ENCODE results near the gene B3GAT3.
A peak's percentile ranks its signal among the peaks of the same experiment; 100 is the strongest.
"Not testable (repeated sequence)": the region's sequence is repeated elsewhere in the genome, so short reads cannot be mapped to it uniquely, and the experiment has no call there.

The B3GAT3 gene

GRCh38 chr11:62621567-62622470, at the start of gene B3GAT3:
B3GAT3 (minus strand) TSS chr11:62621986; CDS start chr11:62621947, 39 bp downstream.
- DNase-seq, result peak; percentile 96 to 97

GRCh38 chr11:62671236-62671607, 49.4 kb upstream of the B3GAT3 start:
- DNase-seq, result no peak

- no peak for DNase-seq
Observed at GRCh38 chr11:62669420-62670161, 47.8 kb upstream of the B3GAT3 start.

GRCh38 chr11:62667460-62667859, 45.7 kb upstream of the B3GAT3 start:
- peak in 1 of 2 experiments; percentile 37 for DNase-seq

- DNase-seq, result peak; percentile 57 to 60
Observed at GRCh38 chr11:62666259-62666926, 44.6 kb upstream of the B3GAT3 start.

GRCh38 chr11:62665599-62666258, 43.9 kb upstream of the B3GAT3 start:
- DNase-seq, result peak; percentile 75 to 78

- DNase-seq, result peak; percentile 99
Observed at GRCh38 chr11:62665075-62665598, 43.4 kb upstream of the B3GAT3 start, which contains the start of the genes C11orf98 and CSKMT. C11orf98 (minus strand) TSS chr11:62665210; CDS start chr11:62665169, 41 bp downstream. CSKMT (plus strand) TSS chr11:62665312; CDS start chr11:62665880, 568 bp downstream.

GRCh38 chr11:62664405-62665074, 42.8 kb upstream of the B3GAT3 start:
- no peak for DNase-seq

- no peak for DNase-seq
Observed at GRCh38 chr11:62656796-62657429, 35.1 kb upstream of the B3GAT3 start.

- DNase-seq, result no peak
Observed at GRCh38 chr11:62654297-62654696, 32.5 kb upstream of the B3GAT3 start.

GRCh38 chr11:62652161-62653006, 30.6 kb upstream of the B3GAT3 start:
- peak in 1 of 2 experiments; percentile 38 for DNase-seq

GRCh38 chr11:62650283-62650682, 28.5 kb upstream of the B3GAT3 start:
- DNase-seq, result not testable (repeated sequence)

- DNase-seq, result no peak
Observed at GRCh38 chr11:62649486-62649885, 27.7 kb upstream of the B3GAT3 start.

- no peak for DNase-seq
Observed at GRCh38 chr11:62648967-62649364, 27.2 kb upstream of the B3GAT3 start.

- no peak for DNase-seq
Observed at GRCh38 chr11:62648185-62648966, 26.6 kb upstream of the B3GAT3 start.

GRCh38 chr11:62647609-62648005, 25.8 kb upstream of the B3GAT3 start:
- DNase-seq, result no peak

- no peak for DNase-seq
Observed at GRCh38 chr11:62646825-62647608, 25.2 kb upstream of the B3GAT3 start.
